ENCODE data around the gene PLEKHO2.

PLEKHO2 gene

DNA sequence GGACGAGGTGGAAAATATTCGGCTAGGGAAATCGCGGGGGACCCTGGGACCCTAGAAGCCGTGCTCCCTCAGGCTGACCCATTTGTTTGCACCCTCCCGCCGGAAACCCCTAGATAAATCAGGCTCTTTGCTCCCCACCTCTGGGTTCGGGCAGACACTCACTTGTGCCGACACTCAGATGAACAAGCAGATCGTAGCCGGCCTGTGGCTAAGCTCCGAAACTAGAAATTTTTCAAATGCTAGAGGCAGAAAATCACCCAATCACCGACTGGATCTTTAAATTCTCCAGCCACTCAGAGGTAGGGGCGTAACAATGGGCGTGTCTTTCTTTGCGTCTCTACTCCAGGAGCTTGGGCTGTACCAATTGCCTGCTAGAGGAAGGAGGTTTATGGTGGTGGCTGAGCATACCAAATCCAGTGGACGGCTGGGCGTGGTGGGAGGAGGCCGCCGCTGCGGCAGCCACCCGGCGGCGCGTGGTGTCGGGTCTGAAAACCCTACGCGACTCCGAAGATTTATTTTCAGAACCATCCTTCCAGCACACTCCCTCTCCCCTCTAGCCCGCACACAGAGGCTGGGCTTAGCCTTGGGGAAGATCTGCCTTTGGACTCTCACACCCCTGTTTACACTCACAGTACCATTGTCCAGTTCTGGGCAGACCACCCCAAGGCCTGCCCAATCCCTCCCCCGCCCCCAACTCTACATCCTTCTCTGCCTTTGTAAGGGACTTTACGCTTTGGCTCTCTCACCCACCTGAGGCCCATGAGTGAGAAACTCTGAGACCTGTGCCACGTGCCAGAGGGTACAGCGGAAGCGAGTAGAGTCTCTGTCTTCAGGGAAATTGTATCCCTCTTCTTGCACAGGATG, 16.1 kb upstream of the PLEKHO2 start, which contains the start of gene PIF1:
Gene PIF1, minus strand, starts transcription at position 217 of the 864 bp plus-strand sequence. CDS start 1,312 bp downstream, outside the sequence.
- peak; percentile 97 for DNase-seq (ENCODE audit: low spot score)

DNA sequence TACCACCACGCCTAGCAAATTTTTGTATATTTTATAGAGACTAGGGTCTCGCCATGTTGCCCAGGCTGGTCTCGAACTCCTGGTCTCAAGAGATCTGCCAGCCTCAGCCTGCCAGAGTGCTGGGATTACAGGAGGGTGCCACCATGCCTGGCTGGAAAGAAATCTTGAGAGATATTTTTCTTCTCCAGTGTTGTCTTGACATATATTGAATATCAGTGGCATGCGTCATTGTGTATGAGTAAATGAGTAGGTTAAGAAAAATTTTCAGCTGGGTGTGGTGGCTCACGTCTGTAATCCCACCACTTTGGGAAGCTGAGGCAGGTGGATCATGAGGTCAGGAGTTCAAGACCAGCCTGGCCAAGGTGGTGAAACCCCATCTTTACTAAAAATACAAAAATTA, 12.7 kb upstream of the PLEKHO2 start:
- DNase-seq (ENCODE audit: low spot score) = no peak

DNA sequence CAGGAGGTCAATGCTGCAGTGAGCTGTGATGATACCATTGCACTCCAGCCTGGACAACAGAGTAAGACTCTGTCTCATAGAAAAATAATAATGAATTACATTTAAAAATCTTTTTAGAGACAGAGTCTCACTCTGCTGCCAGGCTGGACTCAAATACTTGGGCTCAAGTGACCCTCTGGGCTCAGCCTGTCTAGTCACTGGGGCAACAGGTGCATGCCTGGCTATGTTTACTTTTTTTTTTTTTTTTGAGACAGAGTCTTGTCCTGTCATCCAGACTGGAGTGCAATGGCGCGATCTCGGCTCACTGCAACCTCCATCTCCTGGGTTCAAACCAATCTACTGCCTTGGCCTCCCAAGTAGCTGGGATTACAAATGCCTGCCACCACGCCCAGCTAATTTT, 8.0 kb upstream of the PLEKHO2 start:
- DNase-seq (ENCODE audit: low spot score) = no peak

DNA sequence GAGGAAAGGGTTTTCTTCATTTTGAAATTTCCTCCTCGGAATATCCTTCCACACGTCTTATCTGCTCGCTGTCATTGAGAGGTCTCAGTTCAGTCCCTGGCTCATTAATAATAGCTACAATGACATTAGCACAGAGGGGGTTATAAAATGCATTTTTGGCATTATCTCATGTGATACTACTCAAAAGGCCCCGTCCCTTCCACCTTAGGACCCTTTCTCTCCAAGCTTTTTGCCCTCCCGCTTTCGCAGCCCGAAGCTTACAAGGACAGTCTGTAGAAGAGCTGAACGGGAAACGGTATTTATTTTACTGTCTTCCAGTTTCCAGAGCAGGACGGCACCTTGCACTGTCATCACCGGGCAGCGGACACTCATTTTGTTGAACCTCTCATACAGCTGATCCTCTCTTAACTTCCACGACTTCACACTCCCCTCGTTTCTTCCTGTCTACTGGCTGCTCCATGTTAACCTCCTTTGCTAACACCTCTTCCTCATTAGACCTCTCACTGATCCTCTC, 5.6 kb upstream of the PLEKHO2 start:
- DNase-seq (ENCODE audit: low spot score) = no peak

DNA sequence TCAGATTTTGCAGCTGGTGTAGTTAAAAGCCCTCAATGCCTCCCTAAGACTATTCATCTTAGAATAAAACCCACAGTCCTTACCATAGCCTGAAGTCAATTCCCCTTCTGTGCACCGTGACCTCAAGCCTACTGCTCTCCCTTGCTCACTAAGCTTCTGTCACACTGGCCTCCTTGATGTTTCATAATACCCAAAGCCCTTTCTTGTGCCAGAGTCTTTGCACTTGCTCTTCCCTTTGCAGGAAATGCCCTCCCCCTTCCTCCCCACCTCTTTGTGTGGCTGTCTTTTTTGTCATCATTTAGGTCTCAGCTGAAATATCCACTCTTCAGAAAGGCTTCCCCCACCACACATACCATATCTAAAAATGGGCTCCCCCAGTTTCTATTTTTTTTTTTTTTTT, 4.2 kb upstream of the PLEKHO2 start:
- DNase-seq (ENCODE audit: low spot score) = no peak

DNA sequence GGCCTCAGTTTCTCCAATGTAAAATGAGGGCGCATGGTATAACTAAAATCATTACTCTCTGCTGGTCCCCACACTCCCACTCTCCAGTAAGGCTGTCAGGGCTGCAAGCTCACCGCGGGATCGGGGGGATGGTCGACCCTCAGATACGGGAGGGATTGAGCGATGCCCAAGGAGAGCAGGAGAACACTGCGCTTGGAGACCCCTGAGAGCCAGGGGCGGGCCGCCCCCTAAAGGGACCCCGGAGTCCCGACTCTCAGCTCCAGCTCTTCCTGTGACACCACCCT, 713 bp upstream of the PLEKHO2 start:
- DNase-seq (ENCODE audit: low spot score) = no peak

DNA sequence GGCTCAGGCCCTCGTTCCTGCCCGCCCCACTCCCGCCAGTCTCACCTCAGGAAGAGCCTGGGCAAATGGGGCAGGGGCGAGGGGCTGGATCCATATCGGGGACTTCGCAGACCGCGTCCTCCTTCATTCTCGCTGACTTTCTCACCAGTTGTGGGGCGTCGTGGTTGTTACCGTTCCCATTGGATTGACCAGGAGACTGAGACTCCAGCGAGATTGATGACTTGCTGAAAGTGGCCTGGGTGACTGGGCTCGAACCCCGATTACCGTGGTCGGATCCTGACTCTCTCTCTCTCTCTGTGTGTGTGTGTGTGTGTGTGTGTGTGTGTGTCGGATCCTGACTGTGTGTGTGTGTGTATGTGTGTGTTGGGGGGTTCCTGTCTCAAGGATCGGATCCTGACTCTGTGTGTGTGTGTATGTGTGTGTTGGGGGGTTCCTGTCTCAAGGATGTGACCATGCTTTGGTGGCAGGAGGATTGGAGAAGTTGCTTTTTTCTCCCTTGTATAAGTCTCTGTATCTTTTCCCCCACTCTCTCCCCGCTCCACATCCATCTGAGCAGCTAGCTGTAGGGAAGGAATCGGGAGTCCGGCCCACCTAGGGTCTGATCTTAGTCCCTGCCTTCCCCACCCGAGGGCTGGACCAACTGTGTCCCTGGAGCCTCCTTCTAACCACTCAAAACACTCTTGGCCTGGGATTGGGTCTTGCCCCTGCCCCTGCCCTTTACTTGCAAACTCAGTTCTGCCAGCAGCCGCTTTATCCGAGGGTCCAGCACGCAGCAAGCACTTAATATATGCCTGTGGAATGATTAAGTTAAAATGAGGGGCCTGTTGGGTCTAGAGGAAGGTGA, 603 bp downstream of the PLEKHO2 start:
- DNase-seq (ENCODE audit: low spot score) = no peak

DNA sequence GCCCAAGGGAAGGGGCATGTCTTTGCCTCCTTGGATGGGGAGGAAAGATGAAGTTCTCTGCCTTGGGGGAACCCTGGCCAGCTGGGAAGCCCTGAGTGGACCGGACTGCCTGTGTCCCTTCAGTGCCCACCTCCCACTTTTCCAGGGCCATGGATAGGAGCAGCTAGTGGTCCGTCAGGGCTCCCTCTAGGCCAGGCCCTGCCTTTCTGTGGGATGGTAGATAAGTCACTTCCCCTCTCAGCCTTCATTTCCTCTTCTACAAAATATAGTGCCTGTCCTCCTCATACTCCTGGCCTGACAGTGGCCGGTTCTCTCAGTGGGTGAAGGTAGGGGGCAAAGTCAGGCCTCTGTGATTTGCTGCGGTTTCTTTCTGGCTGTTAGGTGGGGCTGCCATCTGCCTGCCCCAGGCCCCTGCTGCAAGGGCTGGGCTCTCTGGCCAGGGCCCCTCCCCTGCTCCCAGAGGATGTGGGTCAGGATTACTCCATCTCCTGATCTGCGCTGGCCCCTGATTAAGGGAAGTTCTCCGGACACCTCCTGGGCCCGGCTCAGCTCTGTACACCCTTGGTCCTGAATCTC, 1.4 kb downstream of the PLEKHO2 start:
- peak; percentile 54 for DNase-seq (ENCODE audit: low spot score)

DNA sequence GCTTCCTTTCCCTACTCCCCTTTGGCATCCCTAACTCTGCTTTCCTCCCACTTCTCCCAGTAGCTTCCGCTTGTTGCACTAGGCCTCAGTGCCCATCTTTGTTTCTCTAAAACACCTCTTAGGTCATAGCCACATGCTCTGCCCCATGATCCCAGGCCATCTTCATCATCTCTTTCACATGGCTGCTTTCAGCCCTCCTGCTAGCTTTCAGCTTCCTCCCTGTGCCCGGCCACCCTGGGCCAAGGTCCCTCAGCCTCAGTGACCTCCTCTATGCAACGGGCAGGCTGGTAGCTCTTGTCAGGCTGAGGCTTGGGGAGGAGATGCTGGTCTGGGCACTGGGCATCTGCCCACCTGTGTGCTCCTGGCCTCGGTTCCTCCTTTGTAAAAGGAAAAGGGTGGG, 2.3 kb downstream of the PLEKHO2 start:
- DNase-seq (ENCODE audit: low spot score) = no peak

DNA sequence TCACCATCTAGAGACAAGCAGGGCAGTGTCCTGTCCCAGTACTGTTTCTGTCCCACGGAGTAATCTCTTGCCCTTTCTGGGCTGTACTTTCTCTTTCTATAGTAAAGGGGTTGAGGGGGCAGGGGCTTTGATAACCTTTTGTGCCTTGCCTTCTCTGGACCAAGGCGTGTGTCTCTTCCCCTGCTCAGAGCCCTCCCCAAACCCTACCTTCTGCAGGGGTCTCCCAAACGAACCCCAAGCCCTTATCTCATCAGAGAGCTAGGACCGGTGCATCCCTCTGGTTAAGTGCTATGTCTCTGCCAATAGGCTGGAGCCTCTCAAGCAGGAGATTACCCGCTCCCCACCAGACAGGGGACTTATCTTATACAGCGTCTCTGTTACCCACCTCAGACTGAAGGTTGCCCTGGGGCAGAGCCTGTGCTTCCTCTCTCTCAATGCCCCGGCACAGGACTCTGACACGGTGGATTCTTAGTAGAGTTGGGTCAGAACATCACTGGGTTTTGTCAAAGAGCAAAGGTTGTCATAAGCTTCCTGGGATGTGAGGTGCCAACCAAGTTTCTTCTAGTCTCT, 2.9 kb downstream of the PLEKHO2 start:
- DNase-seq (ENCODE audit: low spot score) = no peak

DNA sequence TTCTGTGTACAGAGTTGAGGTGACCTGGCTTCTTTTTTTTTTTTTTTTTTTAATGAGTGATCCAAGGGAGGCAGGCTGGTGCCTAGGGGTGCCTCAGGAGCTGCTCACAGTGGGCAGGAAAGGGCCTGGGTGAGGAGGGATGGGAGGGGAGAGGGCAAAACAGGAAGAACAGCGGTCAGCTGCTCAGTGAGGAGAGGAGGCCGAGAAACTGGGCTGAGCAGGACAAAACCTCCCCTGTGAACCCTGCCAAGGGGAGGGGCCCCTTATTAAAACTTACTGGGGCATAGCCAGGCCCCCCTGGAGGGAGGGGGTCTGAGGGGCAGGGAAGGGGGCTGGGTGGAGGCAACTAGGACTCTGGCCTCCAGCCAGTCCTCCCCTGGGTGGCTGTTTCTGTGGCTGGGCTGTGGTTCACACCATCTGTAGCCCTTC, 3.5 kb downstream of the PLEKHO2 start:
- no peak for DNase-seq (ENCODE audit: low spot score)

DNA sequence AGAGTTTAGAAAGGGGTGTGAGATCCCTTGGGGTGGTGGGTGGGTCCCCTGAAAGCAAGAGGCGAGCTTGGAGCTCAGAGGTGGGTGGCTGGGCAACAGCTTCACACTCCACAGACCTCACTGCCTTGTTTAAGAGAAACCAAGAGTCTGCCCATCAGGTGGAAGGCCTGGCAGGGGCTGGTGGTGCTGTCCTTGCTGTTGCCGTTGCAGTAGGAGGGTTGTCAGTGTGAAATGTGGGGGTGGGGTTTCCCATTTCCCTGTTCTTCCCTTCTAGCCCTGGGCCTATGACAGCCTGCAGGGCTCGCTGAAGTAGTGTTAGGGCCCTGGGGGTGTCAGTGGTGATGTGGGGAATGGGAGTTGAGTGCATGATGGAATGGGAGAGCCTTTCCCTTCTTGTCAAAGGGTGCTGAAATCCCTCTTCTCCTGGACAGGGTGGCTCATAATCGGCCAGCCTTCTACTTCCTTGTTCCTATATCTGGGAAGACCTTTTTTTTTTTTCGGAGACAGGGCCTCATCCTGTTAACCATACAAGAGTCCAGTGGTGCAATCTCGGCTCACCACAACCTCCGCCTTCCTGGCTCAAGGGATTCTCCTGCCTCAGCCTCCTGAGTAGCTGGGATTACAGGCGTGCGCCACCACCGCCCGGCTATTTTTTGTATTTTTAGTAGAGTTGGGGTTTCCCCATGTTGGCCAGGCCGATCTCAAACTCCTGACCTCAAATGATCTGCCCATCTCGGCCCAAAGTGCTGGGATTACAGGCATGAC, 4.3 kb downstream of the PLEKHO2 start:
- DNase-seq (ENCODE audit: low spot score) = no peak

DNA sequence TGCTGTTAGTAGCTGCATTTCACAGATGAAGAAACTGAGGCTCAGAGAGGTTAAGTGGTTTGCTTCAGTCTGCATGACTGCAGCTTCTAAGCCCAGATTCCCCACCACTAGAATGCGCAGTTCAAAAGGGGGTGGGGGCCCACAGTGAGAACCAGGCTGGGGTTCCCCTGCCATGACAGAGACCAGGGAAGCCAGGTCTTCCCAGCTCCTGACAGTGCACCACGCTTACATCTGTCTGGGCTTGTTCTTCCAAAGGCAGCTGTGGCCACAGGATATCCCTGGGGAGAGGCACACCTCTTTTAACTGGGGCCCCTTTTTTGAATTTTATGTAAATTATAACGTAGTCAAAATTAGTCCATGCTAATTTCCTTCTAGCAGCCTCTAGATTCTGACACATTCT, 5.3 kb downstream of the PLEKHO2 start:
- DNase-seq (ENCODE audit: low spot score) = no peak

DNA sequence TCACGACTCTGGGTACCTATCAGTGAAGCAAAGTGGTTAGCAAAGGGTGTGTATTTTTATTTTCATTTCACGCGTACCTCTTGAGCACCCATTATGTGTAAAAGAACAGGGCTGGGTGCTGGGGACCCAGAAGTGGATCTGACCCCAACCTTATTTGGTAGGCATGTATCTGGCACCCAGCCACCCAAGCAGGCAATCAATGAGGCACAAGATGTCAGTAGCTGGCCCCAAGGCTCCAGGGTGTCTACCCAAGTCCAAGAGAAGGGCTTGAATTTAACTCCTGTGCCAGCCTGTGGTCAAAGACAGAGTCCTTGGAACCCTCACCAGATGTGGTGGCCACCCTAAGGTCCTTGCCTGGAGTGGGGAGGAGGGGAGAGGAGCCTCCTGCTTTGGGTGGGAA, 5.7 kb downstream of the PLEKHO2 start:
- DNase-seq (ENCODE audit: low spot score) = no peak

DNA sequence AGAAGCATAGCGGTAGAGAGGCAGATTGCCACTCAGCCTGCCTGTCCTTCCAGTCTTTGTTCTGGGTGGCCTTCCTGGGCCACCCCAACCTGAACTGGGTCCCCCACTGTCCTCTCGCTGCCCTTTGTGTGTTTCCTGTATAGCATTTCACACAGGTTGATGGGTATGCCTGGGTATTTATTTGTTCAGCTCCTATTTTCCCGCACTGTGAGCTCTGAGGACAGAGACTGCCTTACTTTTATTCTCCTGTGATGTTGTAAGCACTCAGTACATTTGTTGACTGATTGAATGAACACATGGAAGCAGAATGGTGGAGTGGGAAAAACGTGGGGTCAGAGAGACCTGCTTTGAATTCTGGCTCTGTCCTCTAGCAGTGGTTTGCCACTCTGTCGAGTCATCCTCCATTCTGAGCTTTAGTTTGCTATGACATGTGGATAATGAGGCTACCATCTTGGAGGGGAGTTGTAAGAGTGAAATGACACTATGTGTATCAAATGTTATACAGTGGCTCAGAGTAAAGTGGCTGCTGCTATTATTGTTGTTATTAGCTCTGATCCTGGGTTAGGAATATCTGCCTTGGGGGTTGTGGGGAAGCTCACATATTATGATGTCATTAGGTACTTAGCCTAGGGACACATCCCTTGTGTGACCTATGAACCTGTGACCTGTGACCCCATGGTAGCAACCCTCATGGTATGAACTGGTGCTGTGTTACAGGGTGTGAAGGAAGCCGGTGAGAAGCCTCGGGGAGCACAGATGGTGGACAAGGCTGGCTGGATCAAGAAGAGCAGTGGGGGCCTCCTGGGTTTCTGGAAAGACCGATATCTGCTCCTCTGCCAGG, 6.4 kb downstream of the PLEKHO2 start:
- DNase-seq (ENCODE audit: low spot score) = no peak

DNA sequence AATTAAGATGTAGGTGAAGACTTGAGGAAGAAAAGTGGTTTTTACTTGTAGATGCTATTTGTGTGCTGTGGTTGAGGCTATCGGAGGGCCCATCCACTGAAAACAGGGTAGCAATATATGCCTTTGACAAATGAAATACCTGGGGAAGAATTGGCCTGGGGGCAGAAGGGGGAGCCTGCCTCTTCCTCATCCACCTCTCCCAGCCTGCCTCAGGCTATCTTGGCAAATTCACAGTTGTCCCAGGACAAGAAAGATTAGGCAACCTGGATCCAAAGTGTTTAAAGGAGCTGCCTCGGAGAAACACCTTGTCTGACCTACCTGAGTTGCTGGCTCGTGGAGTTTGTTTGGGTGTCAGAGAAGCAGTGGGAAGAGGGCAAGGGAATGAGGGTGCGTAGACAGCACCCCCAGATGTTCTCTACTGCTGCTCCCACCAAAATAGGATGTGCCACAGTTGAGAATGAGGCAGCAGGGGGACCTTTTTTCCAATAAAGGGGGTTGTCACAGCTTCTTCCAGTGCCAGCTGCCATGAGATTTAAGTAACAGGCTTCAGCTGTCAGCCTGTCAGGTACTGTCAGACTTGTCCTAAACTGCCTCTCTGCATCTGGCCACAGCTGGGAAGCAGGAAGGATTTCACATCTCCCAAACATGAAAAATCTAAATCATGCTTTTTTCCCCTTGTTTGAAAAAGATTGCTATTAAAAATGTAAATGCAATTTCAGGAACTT, 9.2 kb downstream of the PLEKHO2 start:
- no peak for DNase-seq (ENCODE audit: low spot score)

DNA sequence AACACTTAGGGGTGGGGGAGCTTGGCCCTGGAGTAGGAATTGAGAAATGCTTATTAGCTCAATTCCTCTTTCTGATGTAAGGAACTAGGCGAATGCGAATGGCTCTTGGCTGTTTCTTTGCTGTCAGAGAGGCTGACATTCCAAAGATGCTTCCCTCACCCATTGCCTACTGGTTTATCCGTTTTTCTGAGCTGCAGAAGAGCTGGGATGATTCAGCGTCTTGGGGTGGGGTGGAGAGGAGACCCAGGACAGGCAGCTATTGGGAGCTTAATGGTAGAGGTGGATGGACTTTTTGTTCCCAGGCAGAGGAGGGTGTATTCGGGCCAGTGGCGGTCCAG, 9.8 kb downstream of the PLEKHO2 start:
- peak; percentile 80 for DNase-seq (ENCODE audit: low spot score)

DNA sequence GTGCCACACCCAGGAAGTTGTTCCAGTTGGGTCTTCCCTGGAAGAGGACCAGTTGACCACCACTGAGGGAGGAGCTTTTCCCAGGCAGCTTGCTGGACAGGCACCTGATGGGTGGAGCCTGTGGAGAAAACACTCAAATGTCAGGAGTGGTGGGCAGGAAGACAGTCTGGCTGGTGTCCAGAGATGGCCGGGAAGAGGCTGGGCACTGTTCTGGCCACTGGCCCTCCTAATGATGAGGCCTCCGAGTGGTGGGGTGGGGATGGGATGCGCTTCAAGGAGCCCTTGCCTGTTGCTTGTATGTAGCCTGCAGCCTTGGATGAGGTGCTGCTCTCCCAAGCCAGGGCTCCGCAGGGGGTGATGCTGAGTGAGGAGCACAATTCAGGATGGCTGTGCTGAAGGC, 12.3 kb downstream of the PLEKHO2 start:
- DNase-seq (ENCODE audit: low spot score) = no peak

DNA sequence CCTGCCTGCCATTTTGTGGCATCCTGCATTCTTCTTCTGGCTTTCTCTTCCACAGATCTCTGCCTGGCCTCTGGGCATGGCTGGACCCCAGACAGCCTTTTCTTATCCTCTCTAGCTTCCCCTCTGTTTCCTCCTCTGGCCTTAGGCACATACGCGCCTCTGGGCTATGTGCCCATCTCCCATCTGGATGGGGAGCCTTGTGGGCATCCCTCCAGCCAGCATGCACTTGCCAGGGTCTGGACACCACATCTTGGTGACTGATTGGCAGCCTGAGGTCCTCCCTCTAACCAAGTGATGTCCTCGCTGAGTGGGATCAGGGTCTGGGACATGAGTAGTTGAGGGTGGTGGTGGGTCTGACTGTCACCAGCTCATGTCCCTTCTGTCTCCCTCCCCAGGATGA, 12.8 kb downstream of the PLEKHO2 start:
- no peak for DNase-seq (ENCODE audit: low spot score)

Data from AG08395 (cell line).